ENCODE data around the gene BDKRB1.

Gene BDKRB1

DNA sequence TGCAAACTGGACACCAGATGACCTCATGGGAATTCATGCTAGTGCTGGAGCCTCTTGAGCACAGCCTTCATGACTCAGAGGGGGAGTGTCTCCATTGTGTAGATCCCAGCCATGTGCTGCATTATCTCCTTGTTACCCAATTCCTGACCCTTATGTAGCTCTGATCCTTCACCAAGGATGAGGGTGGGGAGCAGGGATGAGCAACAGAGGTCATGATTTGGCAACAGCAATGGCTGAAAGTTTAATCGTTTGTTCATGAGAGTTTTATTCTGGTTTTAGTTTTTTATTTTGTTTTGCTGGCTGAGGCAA lies 9.5 kb upstream of the BDKRB1 start:
- Histone ChIP-seq H3K9me3 (ENCODE audit: control insufficient read depth, insufficient read depth, low read length) (no peaks in the 10 kb centered on the region), H3K4me2 (ENCODE audit: low read length) (no peak overlapping the region), H3K36me3 (ENCODE audit: control insufficient read depth, low read length) (no peaks in the 10 kb centered on the region), H3K79me2 (ENCODE audit: control insufficient read depth, low read length) (no peaks in the 10 kb centered on the region), H3K4me1 (ENCODE audit: control insufficient read depth, low read length) (no peaks in the 10 kb centered on the region), H3K27me3 (ENCODE audit: control insufficient read depth, low read length) (no peaks in the 10 kb centered on the region), H4K20me1 (ENCODE audit: control insufficient read depth, insufficient read depth, low read depth, low read length) (no peaks in the 10 kb centered on the region), H3K4me3 (ENCODE audit: low read length) (no peak overlapping the region), H3K9me2 (replicated peaks; ENCODE audit: control insufficient read depth, low read length) (no peaks in the 10 kb centered on the region), H3K27ac (ENCODE audit: low read depth, low read length) (no peak overlapping the region), H3F3A (ENCODE audit: control insufficient read depth, insufficient read depth) (no peaks in the 10 kb centered on the region)
- TF ChIP-seq, protein P1, sequence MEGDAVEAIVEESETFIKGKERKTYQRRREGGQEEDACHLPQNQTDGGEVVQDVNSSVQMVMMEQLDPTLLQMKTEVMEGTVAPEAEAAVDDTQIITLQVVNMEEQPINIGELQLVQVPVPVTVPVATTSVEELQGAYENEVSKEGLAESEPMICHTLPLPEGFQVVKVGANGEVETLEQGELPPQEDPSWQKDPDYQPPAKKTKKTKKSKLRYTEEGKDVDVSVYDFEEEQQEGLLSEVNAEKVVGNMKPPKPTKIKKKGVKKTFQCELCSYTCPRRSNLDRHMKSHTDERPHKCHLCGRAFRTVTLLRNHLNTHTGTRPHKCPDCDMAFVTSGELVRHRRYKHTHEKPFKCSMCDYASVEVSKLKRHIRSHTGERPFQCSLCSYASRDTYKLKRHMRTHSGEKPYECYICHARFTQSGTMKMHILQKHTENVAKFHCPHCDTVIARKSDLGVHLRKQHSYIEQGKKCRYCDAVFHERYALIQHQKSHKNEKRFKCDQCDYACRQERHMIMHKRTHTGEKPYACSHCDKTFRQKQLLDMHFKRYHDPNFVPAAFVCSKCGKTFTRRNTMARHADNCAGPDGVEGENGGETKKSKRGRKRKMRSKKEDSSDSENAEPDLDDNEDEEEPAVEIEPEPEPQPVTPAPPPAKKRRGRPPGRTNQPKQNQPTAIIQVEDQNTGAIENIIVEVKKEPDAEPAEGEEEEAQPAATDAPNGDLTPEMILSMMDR (IDR thresholded peaks at IDR 0.05; ENCODE audit: low read depth, low read length, poor library complexity, severe bottlenecking), result no peak
- no peak for TF ChIP-seq EZH2phosphoT487 (IDR thresholded peaks at IDR 0.05; ENCODE audit: borderline replicate concordance, low read length)

GRCh38 chr14:96247031-96247430 lies 9.0 kb upstream of the BDKRB1 start:
- H3K4me1 ChIP-seq (ENCODE audit: control insufficient read depth, low read length), result no peaks in the 10 kb centered on the region
- H3K9me2 ChIP-seq (replicated peaks; ENCODE audit: control insufficient read depth, low read length), result no peaks in the 10 kb centered on the region
- H3K4me2 ChIP-seq (ENCODE audit: low read length), result no peak overlapping the region
- no peaks in the 10 kb centered on the region for H3K36me3 ChIP-seq (ENCODE audit: control insufficient read depth, low read length)
- H3K27ac ChIP-seq (ENCODE audit: low read depth, low read length), result no peak overlapping the region
- H3K9me3 ChIP-seq (ENCODE audit: control insufficient read depth, insufficient read depth, low read length), result no peaks in the 10 kb centered on the region
- H3K27me3 ChIP-seq (ENCODE audit: control insufficient read depth, low read length), result no peaks in the 10 kb centered on the region
- TF ChIP-seq EZH2phosphoT487 (IDR thresholded peaks at IDR 0.05; ENCODE audit: borderline replicate concordance, low read length), result no peak
- TF ChIP-seq, protein P1 (IDR thresholded peaks at IDR 0.05; ENCODE audit: low read depth, low read length, poor library complexity, severe bottlenecking), result no peak
- H3K4me3 ChIP-seq (ENCODE audit: low read length), result no peak overlapping the region
- no peaks in the 10 kb centered on the region for H3F3A ChIP-seq (ENCODE audit: control insufficient read depth, insufficient read depth)
- H3K79me2 ChIP-seq (ENCODE audit: control insufficient read depth, low read length), result no peaks in the 10 kb centered on the region
- no peaks in the 10 kb centered on the region for H4K20me1 ChIP-seq (ENCODE audit: control insufficient read depth, insufficient read depth, low read depth, low read length)

DNA sequence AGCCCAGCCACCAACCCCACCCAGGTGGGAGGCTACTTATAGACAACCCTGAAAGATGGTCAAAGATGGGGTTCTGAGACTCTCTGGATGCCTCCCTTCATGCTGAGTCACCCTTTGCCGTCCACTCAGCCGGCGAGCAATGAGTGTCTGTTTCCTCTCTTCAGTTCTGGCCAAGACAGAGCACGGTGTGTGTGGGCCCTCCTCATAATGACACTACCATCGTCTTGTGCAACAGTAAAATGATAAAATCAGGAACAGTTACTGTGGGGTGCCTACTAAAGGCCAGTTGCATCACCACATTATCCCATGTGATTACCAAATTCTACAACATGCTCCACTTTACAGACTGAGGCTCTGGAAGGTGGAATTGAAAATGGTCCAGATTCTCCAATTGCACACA lies 7.0 kb upstream of the BDKRB1 start:
- no peaks in the 10 kb centered on the region for H3K4me1 ChIP-seq (ENCODE audit: control insufficient read depth, low read length)

More for the DNA sequence above, 7.0 kb upstream of the BDKRB1 start:
- Histone ChIP-seq H3K4me3 (ENCODE audit: low read length) (no peak overlapping the region), H3K27me3 (ENCODE audit: control insufficient read depth, low read length) (no peaks in the 10 kb centered on the region), H3K4me2 (ENCODE audit: low read length) (no peak overlapping the region), H3F3A (ENCODE audit: control insufficient read depth, insufficient read depth) (no peaks in the 10 kb centered on the region), H3K36me3 (ENCODE audit: control insufficient read depth, low read length) (no peaks in the 10 kb centered on the region), H3K9me3 (ENCODE audit: control insufficient read depth, insufficient read depth, low read length) (no peaks in the 10 kb centered on the region), H3K79me2 (ENCODE audit: control insufficient read depth, low read length) (no peaks in the 10 kb centered on the region), H4K20me1 (ENCODE audit: control insufficient read depth, insufficient read depth, low read depth, low read length) (no peaks in the 10 kb centered on the region), H3K9me2 (replicated peaks; ENCODE audit: control insufficient read depth, low read length) (no peaks in the 10 kb centered on the region), H3K27ac (ENCODE audit: low read depth, low read length) (no peak overlapping the region)
- TF ChIP-seq, protein P1 (IDR thresholded peaks at IDR 0.05; ENCODE audit: low read depth, low read length, poor library complexity, severe bottlenecking), result no peak
- TF ChIP-seq EZH2phosphoT487 (IDR thresholded peaks at IDR 0.05; ENCODE audit: borderline replicate concordance, low read length), result no peak

Data from DOHH2 (cell line).